GM23338 (cell line): ENCODE results near the gene NAA11. TPM values are rescaled to one million over a fixed set of nuclear protein-coding genes. Genes with fewer than 3 reads are reported as not detected.

ENCODE experiments used
- EZH2 ChIP-seq: fragments of 200-600 bp; sonication (generic); IDR thresholded peaks from one replicate; pipeline ENCODE4 v1.8.0; 2017; ENCODE audit warnings: antibody characterized with exemption, mild to moderate bottlenecking, low read depth; ENCODE audit not compliant: unreplicated experiment
- EZH2phosphoT487 ChIP-seq: fragments of 200-600 bp; sonication (generic); IDR thresholded peaks from one replicate; pipeline ENCODE4 v1.8.1; 2018; ENCODE audit warnings: antibody characterized with exemption; ENCODE audit not compliant: unreplicated experiment
- NANOG ChIP-seq: IDR thresholded peaks from 2 replicates; pipeline ENCODE4 v1.6.1; 2016; ENCODE audit warnings: antibody characterized with exemption, borderline replicate concordance
- STAT1 ChIP-seq: IDR thresholded peaks from one replicate; pipeline ENCODE4 v1.6.1; 2016; ENCODE audit warnings: antibody characterized with exemption; ENCODE audit not compliant: unreplicated experiment
- ZNF114 ChIP-seq: fragments of 250-450 bp; sonication (Bioruptor Pico); IDR thresholded peaks from 2 replicates; pipeline ENCODE4 v1.5.0; 2020; ENCODE audit warnings: mild to moderate bottlenecking, moderate library complexity
- ZNF331 ChIP-seq: fragments of 250-450 bp; sonication (Bioruptor Pico); IDR thresholded peaks from 2 replicates; pipeline ENCODE4 v1.5.0; 2020; ENCODE audit warnings: low read depth, mild to moderate bottlenecking, moderate library complexity
- polyA plus RNA-seq: library from polyadenylated mRNA; unstranded; fragments of >200 nt; fragmentation: Nextera tagmentation; extraction: Ambion mirVana; gene quantifications from 2 replicates; pipeline ENCODE4 v1.2.1, GENCODE V29; 2016
- total RNA-seq: library from RNA; depleted of rRNA; stranded (reverse); fragments of >200 nt; shearing (Covaris generic); gene quantifications from 2 replicates; pipeline ENCODE4 v1.2.3, GENCODE V29; 2014
- TF ChIP-seq, protein P1 (sequence below): fragments of 250-450 bp; sonication (Bioruptor Pico); IDR thresholded peaks from 2 replicates; pipeline ENCODE4 v1.5.0; 2020; ENCODE audit warnings: mild to moderate bottlenecking, moderate library complexity
- TF ChIP-seq, protein P2 (sequence below): IDR thresholded peaks from one replicate; pipeline ENCODE4 v1.6.1; 2018; ENCODE audit warnings: antibody characterized with exemption; ENCODE audit not compliant: unreplicated experiment
- TF ChIP-seq, protein P3 (sequence below), 2 experiments: fragments of 200-600 bp in 1 of 2; sonication (generic) in 1 of 2; conservative IDR thresholded peaks; 2 replicates each; pipeline versions ENCODE4 v1.5.1 to v1.6.1; 2016 to 2017; ENCODE audit warnings: antibody characterized with exemption in 2 of 2, low read depth in 2 of 2, mild to moderate bottlenecking in 2 of 2, moderate library complexity in 1 of 2

NAA11 gene
- total and polyA plus RNA-seq, 2 experiments from 2014 or later: not detected

DNA sequence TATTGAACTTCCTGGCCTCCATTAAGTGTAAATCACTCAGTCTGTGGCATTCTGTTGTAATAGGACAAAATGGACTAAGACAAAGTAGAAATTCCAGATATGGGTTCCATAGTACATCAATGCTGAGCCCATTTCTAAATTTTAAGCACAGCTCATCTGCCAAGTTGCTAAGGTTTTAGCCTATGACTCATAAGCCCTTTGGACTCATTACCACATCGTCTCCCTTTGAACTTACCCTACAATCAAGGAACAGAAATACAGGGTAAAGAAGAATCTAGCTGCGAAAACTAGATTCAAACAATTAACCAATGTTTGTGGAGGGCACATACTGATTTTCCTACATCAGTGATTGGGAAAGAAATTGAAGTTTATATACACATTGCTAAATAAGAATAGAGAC lies 31.8 kb downstream of the NAA11 start (continued):
- TF ChIP-seq, protein P1, sequence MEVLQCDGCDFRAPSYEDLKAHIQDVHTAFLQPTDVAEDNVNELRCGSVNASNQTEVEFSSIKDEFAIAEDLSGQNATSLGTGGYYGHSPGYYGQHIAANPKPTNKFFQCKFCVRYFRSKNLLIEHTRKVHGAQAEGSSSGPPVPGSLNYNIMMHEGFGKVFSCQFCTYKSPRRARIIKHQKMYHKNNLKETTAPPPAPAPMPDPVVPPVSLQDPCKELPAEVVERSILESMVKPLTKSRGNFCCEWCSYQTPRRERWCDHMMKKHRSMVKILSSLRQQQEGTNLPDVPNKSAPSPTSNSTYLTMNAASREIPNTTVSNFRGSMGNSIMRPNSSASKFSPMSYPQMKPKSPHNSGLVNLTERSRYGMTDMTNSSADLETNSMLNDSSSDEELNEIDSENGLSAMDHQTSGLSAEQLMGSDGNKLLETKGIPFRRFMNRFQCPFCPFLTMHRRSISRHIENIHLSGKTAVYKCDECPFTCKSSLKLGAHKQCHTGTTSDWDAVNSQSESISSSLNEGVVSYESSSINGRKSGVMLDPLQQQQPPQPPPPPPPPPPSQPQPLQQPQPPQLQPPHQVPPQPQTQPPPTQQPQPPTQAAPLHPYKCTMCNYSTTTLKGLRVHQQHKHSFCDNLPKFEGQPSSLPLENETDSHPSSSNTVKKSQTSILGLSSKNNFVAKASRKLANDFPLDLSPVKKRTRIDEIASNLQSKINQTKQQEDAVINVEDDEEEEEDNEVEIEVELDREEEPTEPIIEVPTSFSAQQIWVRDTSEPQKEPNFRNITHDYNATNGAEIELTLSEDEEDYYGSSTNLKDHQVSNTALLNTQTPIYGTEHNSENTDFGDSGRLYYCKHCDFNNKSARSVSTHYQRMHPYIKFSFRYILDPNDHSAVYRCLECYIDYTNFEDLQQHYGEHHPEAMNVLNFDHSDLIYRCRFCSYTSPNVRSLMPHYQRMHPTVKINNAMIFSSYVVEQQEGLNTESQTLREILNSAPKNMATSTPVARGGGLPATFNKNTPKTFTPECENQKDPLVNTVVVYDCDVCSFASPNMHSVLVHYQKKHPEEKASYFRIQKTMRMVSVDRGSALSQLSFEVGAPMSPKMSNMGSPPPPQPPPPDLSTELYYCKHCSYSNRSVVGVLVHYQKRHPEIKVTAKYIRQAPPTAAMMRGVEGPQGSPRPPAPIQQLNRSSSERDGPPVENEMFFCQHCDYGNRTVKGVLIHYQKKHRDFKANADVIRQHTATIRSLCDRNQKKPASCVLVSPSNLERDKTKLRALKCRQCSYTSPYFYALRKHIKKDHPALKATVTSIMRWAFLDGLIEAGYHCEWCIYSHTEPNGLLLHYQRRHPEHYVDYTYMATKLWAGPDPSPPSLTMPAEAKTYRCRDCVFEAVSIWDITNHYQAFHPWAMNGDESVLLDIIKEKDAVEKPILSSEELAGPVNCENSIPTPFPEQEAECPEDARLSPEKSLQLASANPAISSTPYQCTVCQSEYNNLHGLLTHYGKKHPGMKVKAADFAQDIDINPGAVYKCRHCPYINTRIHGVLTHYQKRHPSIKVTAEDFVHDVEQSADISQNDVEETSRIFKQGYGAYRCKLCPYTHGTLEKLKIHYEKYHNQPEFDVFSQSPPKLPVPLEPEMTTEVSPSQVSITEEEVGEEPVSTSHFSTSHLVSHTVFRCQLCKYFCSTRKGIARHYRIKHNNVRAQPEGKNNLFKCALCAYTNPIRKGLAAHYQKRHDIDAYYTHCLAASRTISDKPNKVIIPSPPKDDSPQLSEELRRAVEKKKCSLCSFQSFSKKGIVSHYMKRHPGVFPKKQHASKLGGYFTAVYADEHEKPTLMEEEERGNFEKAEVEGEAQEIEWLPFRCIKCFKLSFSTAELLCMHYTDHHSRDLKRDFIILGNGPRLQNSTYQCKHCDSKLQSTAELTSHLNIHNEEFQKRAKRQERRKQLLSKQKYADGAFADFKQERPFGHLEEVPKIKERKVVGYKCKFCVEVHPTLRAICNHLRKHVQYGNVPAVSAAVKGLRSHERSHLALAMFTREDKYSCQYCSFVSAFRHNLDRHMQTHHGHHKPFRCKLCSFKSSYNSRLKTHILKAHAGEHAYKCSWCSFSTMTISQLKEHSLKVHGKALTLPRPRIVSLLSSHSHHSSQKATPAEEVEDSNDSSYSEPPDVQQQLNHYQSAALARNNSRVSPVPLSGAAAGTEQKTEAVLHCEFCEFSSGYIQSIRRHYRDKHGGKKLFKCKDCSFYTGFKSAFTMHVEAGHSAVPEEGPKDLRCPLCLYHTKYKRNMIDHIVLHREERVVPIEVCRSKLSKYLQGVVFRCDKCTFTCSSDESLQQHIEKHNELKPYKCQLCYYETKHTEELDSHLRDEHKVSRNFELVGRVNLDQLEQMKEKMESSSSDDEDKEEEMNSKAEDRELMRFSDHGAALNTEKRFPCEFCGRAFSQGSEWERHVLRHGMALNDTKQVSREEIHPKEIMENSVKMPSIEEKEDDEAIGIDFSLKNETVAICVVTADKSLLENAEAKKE (CRISPR knock-in tag): no peak
- TF ChIP-seq, protein P2, sequence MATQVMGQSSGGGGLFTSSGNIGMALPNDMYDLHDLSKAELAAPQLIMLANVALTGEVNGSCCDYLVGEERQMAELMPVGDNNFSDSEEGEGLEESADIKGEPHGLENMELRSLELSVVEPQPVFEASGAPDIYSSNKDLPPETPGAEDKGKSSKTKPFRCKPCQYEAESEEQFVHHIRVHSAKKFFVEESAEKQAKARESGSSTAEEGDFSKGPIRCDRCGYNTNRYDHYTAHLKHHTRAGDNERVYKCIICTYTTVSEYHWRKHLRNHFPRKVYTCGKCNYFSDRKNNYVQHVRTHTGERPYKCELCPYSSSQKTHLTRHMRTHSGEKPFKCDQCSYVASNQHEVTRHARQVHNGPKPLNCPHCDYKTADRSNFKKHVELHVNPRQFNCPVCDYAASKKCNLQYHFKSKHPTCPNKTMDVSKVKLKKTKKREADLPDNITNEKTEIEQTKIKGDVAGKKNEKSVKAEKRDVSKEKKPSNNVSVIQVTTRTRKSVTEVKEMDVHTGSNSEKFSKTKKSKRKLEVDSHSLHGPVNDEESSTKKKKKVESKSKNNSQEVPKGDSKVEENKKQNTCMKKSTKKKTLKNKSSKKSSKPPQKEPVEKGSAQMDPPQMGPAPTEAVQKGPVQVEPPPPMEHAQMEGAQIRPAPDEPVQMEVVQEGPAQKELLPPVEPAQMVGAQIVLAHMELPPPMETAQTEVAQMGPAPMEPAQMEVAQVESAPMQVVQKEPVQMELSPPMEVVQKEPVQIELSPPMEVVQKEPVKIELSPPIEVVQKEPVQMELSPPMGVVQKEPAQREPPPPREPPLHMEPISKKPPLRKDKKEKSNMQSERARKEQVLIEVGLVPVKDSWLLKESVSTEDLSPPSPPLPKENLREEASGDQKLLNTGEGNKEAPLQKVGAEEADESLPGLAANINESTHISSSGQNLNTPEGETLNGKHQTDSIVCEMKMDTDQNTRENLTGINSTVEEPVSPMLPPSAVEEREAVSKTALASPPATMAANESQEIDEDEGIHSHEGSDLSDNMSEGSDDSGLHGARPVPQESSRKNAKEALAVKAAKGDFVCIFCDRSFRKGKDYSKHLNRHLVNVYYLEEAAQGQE: no peak
- no peak for TF ChIP-seq ZNF331 (CRISPR knock-in tag)
- TF ChIP-seq NANOG: no peak
- no peak for TF ChIP-seq STAT1
- TF ChIP-seq ZNF114 (CRISPR knock-in tag): no peak
- TF ChIP-seq, protein P3, sequence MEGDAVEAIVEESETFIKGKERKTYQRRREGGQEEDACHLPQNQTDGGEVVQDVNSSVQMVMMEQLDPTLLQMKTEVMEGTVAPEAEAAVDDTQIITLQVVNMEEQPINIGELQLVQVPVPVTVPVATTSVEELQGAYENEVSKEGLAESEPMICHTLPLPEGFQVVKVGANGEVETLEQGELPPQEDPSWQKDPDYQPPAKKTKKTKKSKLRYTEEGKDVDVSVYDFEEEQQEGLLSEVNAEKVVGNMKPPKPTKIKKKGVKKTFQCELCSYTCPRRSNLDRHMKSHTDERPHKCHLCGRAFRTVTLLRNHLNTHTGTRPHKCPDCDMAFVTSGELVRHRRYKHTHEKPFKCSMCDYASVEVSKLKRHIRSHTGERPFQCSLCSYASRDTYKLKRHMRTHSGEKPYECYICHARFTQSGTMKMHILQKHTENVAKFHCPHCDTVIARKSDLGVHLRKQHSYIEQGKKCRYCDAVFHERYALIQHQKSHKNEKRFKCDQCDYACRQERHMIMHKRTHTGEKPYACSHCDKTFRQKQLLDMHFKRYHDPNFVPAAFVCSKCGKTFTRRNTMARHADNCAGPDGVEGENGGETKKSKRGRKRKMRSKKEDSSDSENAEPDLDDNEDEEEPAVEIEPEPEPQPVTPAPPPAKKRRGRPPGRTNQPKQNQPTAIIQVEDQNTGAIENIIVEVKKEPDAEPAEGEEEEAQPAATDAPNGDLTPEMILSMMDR (conservative IDR thresholded peaks at IDR 0.05; ENCODE audit: low read depth in 2 of 2): no peak
- TF ChIP-seq EZH2: no peak
- no peak for TF ChIP-seq EZH2phosphoT487
